ENCODE data around the gene ZBED6. TPM values are rescaled to one million over a fixed set of nuclear protein-coding genes. Genes with fewer than 3 reads are reported as not detected.
"Not testable (repeated sequence)": the region's sequence is repeated elsewhere in the genome, so short reads cannot be mapped to it uniquely, and the experiment has no call there.

ZBED6 gene
- total RNA-seq, 4 donors from 2014 or later: 9.0 to 42.5 (median 27.6) TPM

- Histone ChIP-seq H3K4me3 (no peak overlapping the region), H3K36me3 (no peaks in the 10 kb centered on the region), H3K4me1 (peaks cover 0 to 7% of the 10 kb centered on the region in 2 donors), H3K9me3 (no peaks in the 10 kb centered on the region), H3K27ac (no peak overlapping the region), H3K27me3 (no peaks in the 10 kb centered on the region)
- in situ Hi-C loops (cut with MboI; ENCODE audit: low sequenced_read_pairs in 4 of 4) (no loop called here), intact Hi-C loops (cut with DNase I; ENCODE audit: low total_unique reads) (no loop called here)
- no peak for TF ChIP-seq CTCF (IDR thresholded peaks at IDR 0.05 in 4 of 5, conservative IDR thresholded peaks at IDR 0.05 in 1 of 5)
- TF ChIP-seq POLR2A (IDR thresholded peaks at IDR 0.05): no peak
- ATAC-seq (no peak), DNase-seq (no peak)
Observed at GRCh38 chr1:203754455-203754864, 41.0 kb upstream of the ZBED6 start.

- ATAC-seq: no peak
- in situ Hi-C loops (cut with MboI; ENCODE audit: low sequenced_read_pairs in 4 of 4): no loop called here
- intact Hi-C loops (cut with DNase I; ENCODE audit: low total_unique reads): no loop called here
- Histone ChIP-seq H3K9me3 (no peaks in the 10 kb centered on the region), H3K4me1 (peaks cover 0 to under 1% of the 10 kb centered on the region in 2 donors), H3K27me3 (no peaks in the 10 kb centered on the region), H3K27ac (no peak overlapping the region), H3K4me3 (no peak overlapping the region), H3K36me3 (no peaks in the 10 kb centered on the region)
- TF ChIP-seq POLR2A (IDR thresholded peaks at IDR 0.05) (no peak), CTCF (IDR thresholded peaks at IDR 0.05 in 4 of 5, conservative IDR thresholded peaks at IDR 0.05 in 1 of 5) (no peak)
- DNase-seq: no peak
Observed at GRCh38 chr1:203756036-203756435, 39.4 kb upstream of the ZBED6 start.

DNA sequence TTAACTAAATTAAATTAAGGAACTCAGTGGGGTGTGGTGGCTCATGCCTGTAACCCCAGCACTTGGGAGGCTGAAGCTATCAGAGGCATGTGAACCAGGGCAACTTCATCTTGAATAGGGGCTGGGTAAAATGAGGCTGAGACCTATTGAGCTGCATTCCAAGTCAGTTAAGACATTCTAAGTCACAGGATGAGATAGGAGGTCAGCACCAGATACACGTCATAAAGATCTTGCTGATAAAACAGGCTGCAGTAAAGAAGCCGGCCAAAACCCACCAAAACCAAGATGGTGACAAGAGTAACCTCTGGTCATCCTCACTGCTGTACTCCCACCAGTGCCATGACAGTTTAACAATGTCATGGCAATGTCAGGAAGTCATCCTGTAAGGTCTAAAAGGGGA is 36.7 kb upstream of the ZBED6 start:
- H3K36me3 ChIP-seq; intact Hi-C loops (cut with DNase I; ENCODE audit: low total_unique reads); H3K4me1 ChIP-seq; H3K27ac ChIP-seq; ATAC-seq; H3K27me3 ChIP-seq; DNase-seq; H3K4me3 ChIP-seq; in situ Hi-C loops (cut with MboI; ENCODE audit: low sequenced_read_pairs in 4 of 4); H3K9me3 ChIP-seq: not testable (repeated sequence)

GRCh38 chr1:203760506-203760905 is 34.9 kb upstream of the ZBED6 start:
- no peak for TF ChIP-seq POLR2A (IDR thresholded peaks at IDR 0.05)
- TF ChIP-seq CTCF (IDR thresholded peaks at IDR 0.05 in 4 of 5, conservative IDR thresholded peaks at IDR 0.05 in 1 of 5): no peak
- in situ Hi-C loops (cut with MboI; ENCODE audit: low sequenced_read_pairs in 4 of 4) (no loop called here), intact Hi-C loops (cut with DNase I; ENCODE audit: low total_unique reads) (no loop called here)
- Histone ChIP-seq H3K4me1 (no peaks in the 10 kb centered on the region), H3K27ac (no peak overlapping the region), H3K4me3 (no peak overlapping the region), H3K27me3 (no peaks in the 10 kb centered on the region), H3K36me3 (no peaks in the 10 kb centered on the region), H3K9me3 (no peaks in the 10 kb centered on the region)
- no peak for ATAC-seq
- no peak for DNase-seq

GRCh38 chr1:203761958-203762357 is 33.5 kb upstream of the ZBED6 start:
- in situ Hi-C loops (cut with MboI; ENCODE audit: low sequenced_read_pairs in 4 of 4); H3K4me1 ChIP-seq: not testable (repeated sequence)

GRCh38 chr1:203763505-203763904 is 31.9 kb upstream of the ZBED6 start:
- TF ChIP-seq CTCF (IDR thresholded peaks at IDR 0.05 in 4 of 5, conservative IDR thresholded peaks at IDR 0.05 in 1 of 5) (no peak), POLR2A (IDR thresholded peaks at IDR 0.05) (no peak)
- H3K36me3 ChIP-seq: no peaks in the 10 kb centered on the region
- no peak for DNase-seq
- no peak for ATAC-seq
- no peaks in the 10 kb centered on the region for H3K27me3 ChIP-seq
- intact Hi-C loops (cut with DNase I; ENCODE audit: low total_unique reads): no loop called here
- H3K27ac ChIP-seq: no peak overlapping the region
- in situ Hi-C loops (cut with MboI; ENCODE audit: low sequenced_read_pairs in 4 of 4): no loop called here
- H3K9me3 ChIP-seq: no peaks in the 10 kb centered on the region
- peaks cover 0 to under 1% of the 10 kb centered on the region in 2 donors for H3K4me1 ChIP-seq
- no peak overlapping the region for H3K4me3 ChIP-seq

More at GRCh38 chr1:203761958-203762357, 33.5 kb upstream of the ZBED6 start:
- ATAC-seq; H3K36me3 ChIP-seq; DNase-seq; H3K9me3 ChIP-seq; H3K27me3 ChIP-seq; H3K27ac ChIP-seq; intact Hi-C loops (cut with DNase I; ENCODE audit: low total_unique reads); H3K4me3 ChIP-seq: not testable (repeated sequence)
